Ishikawa (cell line): ENCODE data around the gene EML6.

Source experiments
- CEBPB ChIP-seq: IDR thresholded peaks from 2 replicates; pipeline ENCODE4 v1.6.1; 2012
- CREB1 ChIP-seq: IDR thresholded peaks from 2 replicates; pipeline ENCODE4 v1.6.1; 2012; ENCODE audit warnings: low read depth
- EGR1 ChIP-seq: IDR thresholded peaks from 2 replicates; pipeline ENCODE4 v1.6.1; 2012
- EP300 ChIP-seq: IDR thresholded peaks from 2 replicates; pipeline ENCODE4 v1.6.1; 2012; ENCODE audit warnings: borderline replicate concordance
- FOXM1 ChIP-seq: IDR thresholded peaks from 2 replicates; pipeline ENCODE4 v1.6.1; 2012; ENCODE audit warnings: low read depth, borderline replicate concordance
- MAX ChIP-seq: IDR thresholded peaks from 2 replicates; pipeline ENCODE4 v1.6.1; 2012
- NFIC ChIP-seq: IDR thresholded peaks from 2 replicates; pipeline ENCODE4 v1.6.1; 2012
- RAD21 ChIP-seq: IDR thresholded peaks from 2 replicates; pipeline ENCODE4 v1.6.1; 2012; ENCODE audit warnings: low read depth
- REST ChIP-seq: IDR thresholded peaks from 2 replicates; pipeline ENCODE4 v1.6.1; 2012; ENCODE audit warnings: low read depth, mild to moderate bottlenecking
- TAF1 ChIP-seq: IDR thresholded peaks from 2 replicates; pipeline ENCODE4 v1.6.1; 2012; ENCODE audit warnings: low read depth, mild to moderate bottlenecking
- TCF12 ChIP-seq: IDR thresholded peaks from 2 replicates; pipeline ENCODE4 v1.6.1; 2012; ENCODE audit warnings: low read depth
- TEAD4 ChIP-seq: IDR thresholded peaks from 2 replicates; pipeline ENCODE4 v1.6.1; 2012
- USF1 ChIP-seq: IDR thresholded peaks from 2 replicates; pipeline ENCODE4 v1.6.1; 2012
- YY1 ChIP-seq: IDR thresholded peaks from 2 replicates; pipeline ENCODE4 v1.6.1; 2012; ENCODE audit warnings: low read depth
- ZBTB7A ChIP-seq: IDR thresholded peaks from 2 replicates; pipeline ENCODE4 v1.6.1; 2012; ENCODE audit warnings: low read depth

The EML6 gene

GRCh38 chr2:54954158-54954557 is 230.7 kb downstream of the EML6 start:
- TF ChIP-seq TAF1 = no peak
- no peak for TF ChIP-seq RAD21
- no peak for TF ChIP-seq TCF12
- no peak for TF ChIP-seq CREB1

GRCh38 chr2:54954705-54955357 is 231.4 kb downstream of the EML6 start:
- no peak for TF ChIP-seq NFIC
- no peak for TF ChIP-seq RAD21
- TF ChIP-seq ZBTB7A = no peak
- TF ChIP-seq EP300 = no peak
- no peak for TF ChIP-seq EGR1
- no peak for TF ChIP-seq MAX
- TF ChIP-seq USF1 = no peak
- TF ChIP-seq TCF12 = no peak
- TF ChIP-seq REST = no peak
- no peak for TF ChIP-seq CEBPB
- no peak for TF ChIP-seq TEAD4
- TF ChIP-seq CREB1 = no peak

GRCh38 chr2:54955358-54956110 is 232.1 kb downstream of the EML6 start:
- TF ChIP-seq RAD21 = no peak
- TF ChIP-seq TCF12 = no peak
- TF ChIP-seq NFIC = no peak
- no peak for TF ChIP-seq YY1
- no peak for TF ChIP-seq CREB1
- no peak for TF ChIP-seq EGR1
- TF ChIP-seq FOXM1 = no peak

GRCh38 chr2:54956111-54956627 is 232.7 kb downstream of the EML6 start:
- no peak for TF ChIP-seq EGR1
- TF ChIP-seq FOXM1 = no peak
- no peak for TF ChIP-seq NFIC
- no peak for TF ChIP-seq CEBPB
- no peak for TF ChIP-seq TCF12
- TF ChIP-seq TAF1 = no peak

GRCh38 chr2:54957321-54957999 is 234.0 kb downstream of the EML6 start:
- TF ChIP-seq EP300 = no peak
- TF ChIP-seq CREB1 = no peak
- TF ChIP-seq FOXM1 = no peak
- no peak for TF ChIP-seq YY1
- TF ChIP-seq TAF1 = no peak
- TF ChIP-seq REST = no peak

GRCh38 chr2:54958717-54959371 is 235.4 kb downstream of the EML6 start:
- TF ChIP-seq FOXM1 = no peak
- TF ChIP-seq NFIC = no peak
- TF ChIP-seq ZBTB7A = no peak
- TF ChIP-seq EGR1 = no peak
- TF ChIP-seq TAF1 = no peak
- no peak for TF ChIP-seq MAX
- no peak for TF ChIP-seq EP300
